Measurements from ENCODE around the gene RNASE4.

RNASE4 gene

DNA sequence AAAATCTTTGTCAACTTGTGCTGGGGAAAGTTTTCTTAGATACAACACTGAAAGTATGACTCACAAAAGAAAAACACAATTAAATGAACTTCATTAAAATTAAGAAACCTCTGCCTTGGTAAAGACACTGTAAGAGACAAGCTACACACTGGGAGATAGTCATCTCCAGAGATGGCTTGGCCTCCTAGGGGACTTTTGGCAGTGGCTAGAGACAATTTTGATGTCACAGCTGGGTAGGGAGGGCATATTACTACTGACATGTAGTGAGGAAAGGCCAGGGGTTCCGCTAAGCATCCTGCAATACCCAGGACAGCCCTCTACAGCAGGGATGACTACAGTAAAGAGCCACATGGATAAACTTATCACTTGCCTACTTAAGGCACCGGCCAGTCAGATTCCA, 8.7 kb upstream of the RNASE4 start:
- TF ChIP-seq TCF4 (CRISPR knock-in tag; IDR thresholded peaks at IDR 0.05; ENCODE audit: borderline replicate concordance) (no peak), ZNF70 (CRISPR knock-in tag; IDR thresholded peaks at IDR 0.05) (no peak)

DNA sequence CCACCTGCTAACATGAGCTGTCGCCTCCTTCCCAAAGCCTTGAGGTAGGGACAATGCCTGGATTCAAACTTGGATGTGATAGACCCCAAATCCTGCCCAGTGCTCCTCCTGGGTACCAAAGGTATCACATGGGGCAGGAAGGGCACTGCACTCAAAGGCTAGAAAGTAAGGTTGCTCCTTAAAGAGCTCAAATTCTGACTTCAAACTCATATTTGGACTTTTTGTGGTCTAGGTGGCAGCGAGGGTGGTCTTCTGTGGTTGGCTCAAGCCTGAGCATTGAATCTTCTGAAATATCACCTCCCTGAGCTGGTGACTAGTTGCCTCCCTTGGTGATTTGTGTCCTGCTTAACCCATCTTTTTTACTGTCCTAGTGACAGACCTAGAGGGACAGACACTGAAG, 8.3 kb upstream of the RNASE4 start:
- no peak for TF ChIP-seq ZC3H10 (CRISPR knock-in tag; IDR thresholded peaks at IDR 0.05)
- no peak for TF ChIP-seq ARNTL (CRISPR knock-in tag; IDR thresholded peaks at IDR 0.05; ENCODE audit: borderline replicate concordance, low read depth)
- TF ChIP-seq CSDC2 (CRISPR knock-in tag; IDR thresholded peaks at IDR 0.05): no peak
- TF ChIP-seq ZNF565 (CRISPR knock-in tag; conservative IDR thresholded peaks at IDR 0.05; ENCODE audit: low read depth): no peak
- no peak for TF ChIP-seq ZNF70 (CRISPR knock-in tag; IDR thresholded peaks at IDR 0.05)
- TF ChIP-seq ZNF8 (CRISPR knock-in tag; IDR thresholded peaks at IDR 0.05): no peak
- TF ChIP-seq TCF4 (CRISPR knock-in tag; IDR thresholded peaks at IDR 0.05; ENCODE audit: borderline replicate concordance): no peak
- no peak for TF ChIP-seq OSR1 (CRISPR knock-in tag; IDR thresholded peaks at IDR 0.05)
- TF ChIP-seq, protein P1, sequence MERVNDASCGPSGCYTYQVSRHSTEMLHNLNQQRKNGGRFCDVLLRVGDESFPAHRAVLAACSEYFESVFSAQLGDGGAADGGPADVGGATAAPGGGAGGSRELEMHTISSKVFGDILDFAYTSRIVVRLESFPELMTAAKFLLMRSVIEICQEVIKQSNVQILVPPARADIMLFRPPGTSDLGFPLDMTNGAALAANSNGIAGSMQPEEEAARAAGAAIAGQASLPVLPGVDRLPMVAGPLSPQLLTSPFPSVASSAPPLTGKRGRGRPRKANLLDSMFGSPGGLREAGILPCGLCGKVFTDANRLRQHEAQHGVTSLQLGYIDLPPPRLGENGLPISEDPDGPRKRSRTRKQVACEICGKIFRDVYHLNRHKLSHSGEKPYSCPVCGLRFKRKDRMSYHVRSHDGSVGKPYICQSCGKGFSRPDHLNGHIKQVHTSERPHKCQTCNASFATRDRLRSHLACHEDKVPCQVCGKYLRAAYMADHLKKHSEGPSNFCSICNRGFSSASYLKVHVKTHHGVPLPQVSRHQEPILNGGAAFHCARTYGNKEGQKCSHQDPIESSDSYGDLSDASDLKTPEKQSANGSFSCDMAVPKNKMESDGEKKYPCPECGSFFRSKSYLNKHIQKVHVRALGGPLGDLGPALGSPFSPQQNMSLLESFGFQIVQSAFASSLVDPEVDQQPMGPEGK (CRISPR knock-in tag; IDR thresholded peaks at IDR 0.05; ENCODE audit: borderline replicate concordance): no peak
- TF ChIP-seq ZFP3 (CRISPR knock-in tag; IDR thresholded peaks at IDR 0.05): no peak
- TF ChIP-seq GLIS3 (CRISPR knock-in tag; IDR thresholded peaks at IDR 0.05): no peak
- ATAC-seq: no peak

More for the DNA sequence above, 8.7 kb upstream of the RNASE4 start:
- no peak for ATAC-seq

DNA sequence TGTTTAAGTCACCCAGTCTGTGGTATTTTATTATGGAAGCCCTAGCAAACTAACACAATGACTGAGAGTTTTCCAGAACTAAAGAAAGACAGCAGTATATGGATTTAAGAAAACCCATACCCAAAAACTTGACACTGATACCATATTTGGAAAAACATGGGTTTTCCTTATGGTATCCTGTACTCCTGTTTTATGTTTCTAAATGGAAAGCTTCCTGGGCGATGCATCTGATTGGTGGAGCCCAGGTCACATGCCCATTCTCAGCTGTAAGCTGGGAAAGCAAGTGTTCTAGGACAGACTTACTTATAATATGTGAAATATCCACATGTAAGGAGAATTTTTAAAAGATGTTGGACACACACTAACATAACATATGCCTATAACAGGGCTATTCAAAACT, 4.5 kb upstream of the RNASE4 start:
- TF ChIP-seq, protein P1 (CRISPR knock-in tag; IDR thresholded peaks at IDR 0.05; ENCODE audit: borderline replicate concordance): no peak
- TF ChIP-seq ZFP30 (CRISPR knock-in tag; IDR thresholded peaks at IDR 0.05): no peak
- TF ChIP-seq, protein P2, sequence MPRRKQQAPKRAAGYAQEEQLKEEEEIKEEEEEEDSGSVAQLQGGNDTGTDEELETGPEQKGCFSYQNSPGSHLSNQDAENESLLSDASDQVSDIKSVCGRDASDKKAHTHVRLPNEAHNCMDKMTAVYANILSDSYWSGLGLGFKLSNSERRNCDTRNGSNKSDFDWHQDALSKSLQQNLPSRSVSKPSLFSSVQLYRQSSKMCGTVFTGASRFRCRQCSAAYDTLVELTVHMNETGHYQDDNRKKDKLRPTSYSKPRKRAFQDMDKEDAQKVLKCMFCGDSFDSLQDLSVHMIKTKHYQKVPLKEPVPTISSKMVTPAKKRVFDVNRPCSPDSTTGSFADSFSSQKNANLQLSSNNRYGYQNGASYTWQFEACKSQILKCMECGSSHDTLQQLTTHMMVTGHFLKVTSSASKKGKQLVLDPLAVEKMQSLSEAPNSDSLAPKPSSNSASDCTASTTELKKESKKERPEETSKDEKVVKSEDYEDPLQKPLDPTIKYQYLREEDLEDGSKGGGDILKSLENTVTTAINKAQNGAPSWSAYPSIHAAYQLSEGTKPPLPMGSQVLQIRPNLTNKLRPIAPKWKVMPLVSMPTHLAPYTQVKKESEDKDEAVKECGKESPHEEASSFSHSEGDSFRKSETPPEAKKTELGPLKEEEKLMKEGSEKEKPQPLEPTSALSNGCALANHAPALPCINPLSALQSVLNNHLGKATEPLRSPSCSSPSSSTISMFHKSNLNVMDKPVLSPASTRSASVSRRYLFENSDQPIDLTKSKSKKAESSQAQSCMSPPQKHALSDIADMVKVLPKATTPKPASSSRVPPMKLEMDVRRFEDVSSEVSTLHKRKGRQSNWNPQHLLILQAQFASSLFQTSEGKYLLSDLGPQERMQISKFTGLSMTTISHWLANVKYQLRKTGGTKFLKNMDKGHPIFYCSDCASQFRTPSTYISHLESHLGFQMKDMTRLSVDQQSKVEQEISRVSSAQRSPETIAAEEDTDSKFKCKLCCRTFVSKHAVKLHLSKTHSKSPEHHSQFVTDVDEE (CRISPR knock-in tag; IDR thresholded peaks at IDR 0.05): no peak
- TF ChIP-seq ISL1 (CRISPR knock-in tag; IDR thresholded peaks at IDR 0.05): no peak
- no peak for TF ChIP-seq ZNF8 (CRISPR knock-in tag; IDR thresholded peaks at IDR 0.05)
- TF ChIP-seq, protein P3, sequence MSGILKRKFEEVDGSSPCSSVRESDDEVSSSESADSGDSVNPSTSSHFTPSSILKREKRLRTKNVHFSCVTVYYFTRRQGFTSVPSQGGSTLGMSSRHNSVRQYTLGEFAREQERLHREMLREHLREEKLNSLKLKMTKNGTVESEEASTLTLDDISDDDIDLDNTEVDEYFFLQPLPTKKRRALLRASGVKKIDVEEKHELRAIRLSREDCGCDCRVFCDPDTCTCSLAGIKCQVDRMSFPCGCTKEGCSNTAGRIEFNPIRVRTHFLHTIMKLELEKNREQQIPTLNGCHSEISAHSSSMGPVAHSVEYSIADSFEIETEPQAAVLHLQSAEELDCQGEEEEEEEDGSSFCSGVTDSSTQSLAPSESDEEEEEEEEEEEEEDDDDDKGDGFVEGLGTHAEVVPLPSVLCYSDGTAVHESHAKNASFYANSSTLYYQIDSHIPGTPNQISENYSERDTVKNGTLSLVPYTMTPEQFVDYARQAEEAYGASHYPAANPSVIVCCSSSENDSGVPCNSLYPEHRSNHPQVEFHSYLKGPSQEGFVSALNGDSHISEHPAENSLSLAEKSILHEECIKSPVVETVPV (CRISPR knock-in tag; IDR thresholded peaks at IDR 0.05): no peak
- TF ChIP-seq GLIS3 (CRISPR knock-in tag; IDR thresholded peaks at IDR 0.05): no peak
- no peak for TF ChIP-seq PPARA (CRISPR knock-in tag; IDR thresholded peaks at IDR 0.05; ENCODE audit: borderline replicate concordance)
- TF ChIP-seq ZNF70 (CRISPR knock-in tag; IDR thresholded peaks at IDR 0.05): no peak
- TF ChIP-seq CSDC2 (CRISPR knock-in tag; IDR thresholded peaks at IDR 0.05): no peak
- TF ChIP-seq ZNF565 (CRISPR knock-in tag; conservative IDR thresholded peaks at IDR 0.05; ENCODE audit: low read depth): no peak
- TF ChIP-seq, protein P4, sequence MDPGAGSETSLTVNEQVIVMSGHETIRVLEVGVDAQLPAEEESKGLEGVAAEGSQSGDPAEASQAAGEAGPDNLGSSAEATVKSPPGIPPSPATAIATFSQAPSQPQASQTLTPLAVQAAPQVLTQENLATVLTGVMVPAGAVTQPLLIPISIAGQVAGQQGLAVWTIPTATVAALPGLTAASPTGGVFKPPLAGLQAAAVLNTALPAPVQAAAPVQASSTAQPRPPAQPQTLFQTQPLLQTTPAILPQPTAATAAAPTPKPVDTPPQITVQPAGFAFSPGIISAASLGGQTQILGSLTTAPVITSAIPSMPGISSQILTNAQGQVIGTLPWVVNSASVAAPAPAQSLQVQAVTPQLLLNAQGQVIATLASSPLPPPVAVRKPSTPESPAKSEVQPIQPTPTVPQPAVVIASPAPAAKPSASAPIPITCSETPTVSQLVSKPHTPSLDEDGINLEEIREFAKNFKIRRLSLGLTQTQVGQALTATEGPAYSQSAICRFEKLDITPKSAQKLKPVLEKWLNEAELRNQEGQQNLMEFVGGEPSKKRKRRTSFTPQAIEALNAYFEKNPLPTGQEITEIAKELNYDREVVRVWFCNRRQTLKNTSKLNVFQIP (CRISPR knock-in tag; IDR thresholded peaks at IDR 0.05; ENCODE audit: borderline replicate concordance, low read depth): no peak
- no peak for TF ChIP-seq OSR1 (CRISPR knock-in tag; IDR thresholded peaks at IDR 0.05)
- no peak for TF ChIP-seq SNAI2 (CRISPR knock-in tag; IDR thresholded peaks at IDR 0.05)
- no peak for TF ChIP-seq ARNTL (CRISPR knock-in tag; IDR thresholded peaks at IDR 0.05; ENCODE audit: borderline replicate concordance, low read depth)
- TF ChIP-seq, protein P5, sequence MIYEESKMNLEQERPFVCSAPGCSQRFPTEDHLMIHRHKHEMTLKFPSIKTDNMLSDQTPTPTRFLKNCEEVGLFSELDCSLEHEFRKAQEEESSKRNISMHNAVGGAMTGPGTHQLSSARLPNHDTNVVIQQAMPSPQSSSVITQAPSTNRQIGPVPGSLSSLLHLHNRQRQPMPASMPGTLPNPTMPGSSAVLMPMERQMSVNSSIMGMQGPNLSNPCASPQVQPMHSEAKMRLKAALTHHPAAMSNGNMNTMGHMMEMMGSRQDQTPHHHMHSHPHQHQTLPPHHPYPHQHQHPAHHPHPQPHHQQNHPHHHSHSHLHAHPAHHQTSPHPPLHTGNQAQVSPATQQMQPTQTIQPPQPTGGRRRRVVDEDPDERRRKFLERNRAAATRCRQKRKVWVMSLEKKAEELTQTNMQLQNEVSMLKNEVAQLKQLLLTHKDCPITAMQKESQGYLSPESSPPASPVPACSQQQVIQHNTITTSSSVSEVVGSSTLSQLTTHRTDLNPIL (CRISPR knock-in tag; IDR thresholded peaks at IDR 0.05; ENCODE audit: low read depth): no peak
- TF ChIP-seq RARB (CRISPR knock-in tag; IDR thresholded peaks at IDR 0.05): no peak
- no peak for TF ChIP-seq ZFP3 (CRISPR knock-in tag; IDR thresholded peaks at IDR 0.05)
- TF ChIP-seq TOX (CRISPR knock-in tag; IDR thresholded peaks at IDR 0.05; ENCODE audit: borderline replicate concordance): no peak
- ATAC-seq: no peak
